SHP77 treated with DMSO at 0.1 percent for 48 hours (cell line): ENCODE results near the gene TKFC.
A peak's percentile ranks its signal among the peaks of the same experiment; 100 is the strongest.

Experiments
- DNase-seq: peaks from one replicate; lab custom pipeline; 2025; lab: John Stamatoyannopoulos, UW

TKFC gene, protein sequence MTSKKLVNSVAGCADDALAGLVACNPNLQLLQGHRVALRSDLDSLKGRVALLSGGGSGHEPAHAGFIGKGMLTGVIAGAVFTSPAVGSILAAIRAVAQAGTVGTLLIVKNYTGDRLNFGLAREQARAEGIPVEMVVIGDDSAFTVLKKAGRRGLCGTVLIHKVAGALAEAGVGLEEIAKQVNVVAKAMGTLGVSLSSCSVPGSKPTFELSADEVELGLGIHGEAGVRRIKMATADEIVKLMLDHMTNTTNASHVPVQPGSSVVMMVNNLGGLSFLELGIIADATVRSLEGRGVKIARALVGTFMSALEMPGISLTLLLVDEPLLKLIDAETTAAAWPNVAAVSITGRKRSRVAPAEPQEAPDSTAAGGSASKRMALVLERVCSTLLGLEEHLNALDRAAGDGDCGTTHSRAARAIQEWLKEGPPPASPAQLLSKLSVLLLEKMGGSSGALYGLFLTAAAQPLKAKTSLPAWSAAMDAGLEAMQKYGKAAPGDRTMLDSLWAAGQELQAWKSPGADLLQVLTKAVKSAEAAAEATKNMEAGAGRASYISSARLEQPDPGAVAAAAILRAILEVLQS

DNA sequence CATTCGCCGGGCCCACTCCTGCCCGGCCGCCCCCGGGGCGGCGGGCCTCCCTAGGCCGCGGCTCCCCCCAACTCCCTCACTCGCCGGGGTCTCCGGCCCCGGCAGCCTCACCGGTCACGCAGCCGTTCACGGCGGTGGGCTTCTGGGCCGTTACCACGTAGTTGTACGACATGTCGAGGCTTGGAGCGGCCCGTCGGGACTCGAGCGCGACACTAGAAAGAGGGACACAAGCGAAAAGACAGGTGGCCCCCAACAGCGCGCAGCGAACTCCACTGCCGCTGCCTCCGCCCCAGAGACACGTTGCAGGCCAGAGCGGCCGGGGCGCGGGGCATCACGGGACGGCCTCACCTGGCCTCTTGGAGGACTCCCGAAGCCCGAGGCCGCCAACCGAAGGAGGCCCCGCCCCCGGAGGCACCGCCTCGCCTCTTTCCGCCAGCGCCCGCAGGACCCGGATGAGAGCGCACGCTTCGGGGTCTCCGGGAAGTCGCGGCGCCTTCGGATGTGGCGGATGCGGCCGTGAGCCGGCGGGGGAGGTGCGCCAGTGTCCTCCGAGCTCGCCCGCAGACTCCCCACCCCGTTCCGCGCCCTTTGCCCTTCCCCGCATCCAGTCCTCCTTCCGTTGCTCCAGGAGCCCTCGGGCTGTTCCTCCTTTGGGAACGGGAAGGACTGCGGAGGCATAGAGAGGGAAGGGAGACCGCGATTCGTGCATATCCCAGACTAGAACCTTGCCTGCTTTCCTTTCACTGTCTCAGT, at the start of gene TKFC, which contains the start of gene DDB1:
TSS of gene TKFC (plus strand) at position 432 of the 753 bp plus-strand sequence. CDS start 1,501 bp downstream, outside the sequence.
TSS of gene DDB1 (minus strand) at position 309 of the 753 bp plus-strand sequence. CDS start at position 172, 137 bp downstream.
- peak; percentile 81 for DNase-seq

DNA sequence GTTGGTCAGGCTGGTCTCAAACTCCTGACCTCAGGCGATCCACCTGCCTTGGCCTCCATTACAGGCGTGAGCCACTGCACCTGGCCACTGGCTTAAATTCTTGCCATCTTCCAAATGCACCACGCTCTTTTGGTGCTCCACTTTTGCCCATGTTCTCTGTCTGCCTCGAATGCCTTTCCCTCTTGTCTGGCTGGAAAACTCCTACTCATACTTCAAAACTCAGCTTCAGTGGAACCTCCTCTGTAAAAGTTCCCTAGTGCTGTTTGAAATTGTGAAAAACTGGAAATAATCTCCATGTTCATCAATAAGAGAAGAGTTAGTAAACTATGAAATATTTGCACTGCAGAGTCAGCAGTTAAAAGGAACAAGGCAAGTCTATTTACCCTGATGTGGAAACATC, 49.4 kb upstream of the TKFC start:
- no peak for DNase-seq

DNA sequence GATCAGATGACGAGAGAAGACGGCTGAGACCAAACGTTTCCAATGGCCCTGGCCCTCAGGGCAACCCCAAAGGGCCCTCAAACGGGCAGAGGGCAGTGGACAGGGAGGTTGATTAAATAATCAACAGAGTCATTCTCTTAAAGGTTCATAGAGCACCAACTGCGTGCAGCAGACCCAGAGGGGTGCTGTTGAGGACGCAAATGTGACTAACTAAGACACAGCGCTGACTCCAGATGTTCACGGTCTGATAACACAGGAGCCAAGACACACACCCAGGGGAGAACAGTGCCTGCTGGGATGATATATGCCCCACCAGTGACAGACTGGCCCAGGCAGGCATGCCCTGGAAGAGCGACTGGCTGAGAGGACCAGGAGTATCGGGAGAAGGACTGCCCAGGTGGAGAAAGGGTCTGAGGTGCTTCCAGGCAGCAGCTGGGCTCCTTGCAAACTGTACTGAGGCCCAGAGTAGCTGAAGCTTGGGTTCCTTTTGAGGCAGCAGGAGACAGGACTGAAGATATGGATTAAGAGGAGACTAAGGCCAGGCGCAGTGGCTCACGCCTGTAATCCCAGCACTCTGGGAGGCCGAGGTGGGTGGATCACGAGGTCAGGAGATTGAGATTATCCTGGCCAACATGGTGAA, 45.6 kb upstream of the TKFC start:
- no peak for DNase-seq

DNA sequence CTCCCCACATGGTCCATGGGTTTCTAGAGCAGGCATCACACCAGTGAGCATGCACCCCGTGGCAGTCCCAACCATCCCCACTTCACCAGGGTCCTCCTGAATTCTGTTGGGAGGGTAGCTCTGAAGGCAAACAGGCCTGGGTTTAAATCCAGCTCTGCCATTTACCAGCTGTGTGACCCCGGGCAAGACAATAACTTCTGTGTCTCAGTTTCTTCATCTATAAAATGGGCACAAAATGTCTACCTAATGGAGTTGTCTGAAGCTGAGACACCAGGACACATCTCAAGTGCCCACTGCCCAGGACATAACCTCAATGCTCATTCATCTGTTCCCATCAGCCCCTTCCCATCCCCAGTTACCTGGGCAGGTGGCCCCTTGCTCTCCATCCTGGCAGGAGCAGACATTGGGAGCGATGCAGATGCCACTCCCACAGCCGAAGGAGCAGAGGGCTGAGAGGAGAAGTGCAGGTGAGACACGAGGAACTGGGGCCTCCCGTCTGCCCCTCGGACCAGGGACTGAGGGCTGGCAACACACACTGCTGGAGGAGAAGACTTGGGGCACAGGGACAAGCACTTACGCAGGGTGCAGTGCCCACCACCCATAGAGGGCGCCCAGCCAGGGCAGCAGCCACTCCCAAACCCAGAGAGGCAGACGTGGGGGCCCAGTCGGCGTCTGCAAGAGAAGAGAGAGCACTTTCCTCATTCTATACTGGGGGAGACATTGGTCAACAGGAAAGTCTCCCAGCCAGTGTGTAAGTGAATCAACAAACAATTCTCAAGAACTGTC, 41.9 kb upstream of the TKFC start:
- no peak for DNase-seq

DNA sequence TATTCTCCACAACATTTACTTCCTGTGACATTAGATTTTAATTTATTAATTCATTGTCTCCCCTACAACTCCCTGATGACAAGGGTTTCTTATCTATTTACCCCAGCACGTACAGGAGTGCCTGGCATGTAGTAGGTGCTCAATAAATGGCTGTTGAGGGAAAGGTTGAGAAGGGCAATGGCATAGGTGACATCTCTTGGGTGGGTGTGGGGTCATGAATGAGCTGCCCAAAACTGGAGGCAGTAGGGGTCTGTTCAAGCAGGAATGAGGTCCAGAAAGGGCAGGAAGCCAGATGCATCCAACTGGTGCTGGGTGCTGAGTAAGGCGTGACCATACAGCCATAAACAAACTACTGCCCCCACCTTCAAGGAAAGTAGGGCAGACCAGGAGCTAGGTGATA, 40.7 kb upstream of the TKFC start:
- no peak for DNase-seq

DNA sequence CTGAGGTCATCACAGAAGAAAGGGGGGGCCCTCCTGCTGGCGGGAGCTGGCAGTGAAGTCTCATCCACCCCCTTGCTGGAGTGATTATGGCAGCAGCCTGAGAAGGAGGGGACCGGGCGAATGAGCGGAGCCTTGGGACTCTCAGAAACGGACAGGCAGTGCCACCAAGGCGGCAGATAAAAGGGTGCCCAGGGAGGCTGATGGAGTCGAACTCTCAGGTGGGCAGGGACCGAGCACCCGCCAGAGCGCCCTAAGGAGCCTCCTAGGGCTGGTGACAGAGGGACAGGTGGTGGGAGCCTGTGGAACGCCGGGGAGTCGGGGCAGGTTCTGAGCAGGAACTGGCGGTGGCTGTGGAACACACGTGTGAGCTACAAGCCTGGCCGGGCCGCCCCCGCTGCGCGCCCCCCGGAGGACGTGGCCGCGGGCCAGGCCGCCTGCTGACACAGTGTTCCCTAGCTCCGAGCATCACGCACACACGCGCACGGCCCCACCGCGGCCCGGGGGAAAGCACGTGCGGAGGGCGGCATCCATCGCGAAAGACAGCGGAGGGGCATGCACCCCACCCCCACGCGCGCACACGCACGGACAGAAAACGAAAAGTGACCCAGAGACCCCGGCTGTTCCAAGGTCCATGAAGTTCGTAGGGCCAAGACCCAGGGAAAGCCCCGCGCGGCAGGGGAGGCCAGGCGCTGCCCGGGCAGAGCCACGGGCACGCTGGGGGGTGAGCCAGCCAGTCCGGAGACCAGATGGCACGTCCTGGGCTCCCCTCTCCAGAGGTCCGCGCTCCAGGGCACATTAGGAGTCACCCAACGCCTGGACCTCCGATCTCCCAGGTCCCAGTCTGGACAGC, 38.9 kb upstream of the TKFC start:
- DNase-seq: no peak

DNA sequence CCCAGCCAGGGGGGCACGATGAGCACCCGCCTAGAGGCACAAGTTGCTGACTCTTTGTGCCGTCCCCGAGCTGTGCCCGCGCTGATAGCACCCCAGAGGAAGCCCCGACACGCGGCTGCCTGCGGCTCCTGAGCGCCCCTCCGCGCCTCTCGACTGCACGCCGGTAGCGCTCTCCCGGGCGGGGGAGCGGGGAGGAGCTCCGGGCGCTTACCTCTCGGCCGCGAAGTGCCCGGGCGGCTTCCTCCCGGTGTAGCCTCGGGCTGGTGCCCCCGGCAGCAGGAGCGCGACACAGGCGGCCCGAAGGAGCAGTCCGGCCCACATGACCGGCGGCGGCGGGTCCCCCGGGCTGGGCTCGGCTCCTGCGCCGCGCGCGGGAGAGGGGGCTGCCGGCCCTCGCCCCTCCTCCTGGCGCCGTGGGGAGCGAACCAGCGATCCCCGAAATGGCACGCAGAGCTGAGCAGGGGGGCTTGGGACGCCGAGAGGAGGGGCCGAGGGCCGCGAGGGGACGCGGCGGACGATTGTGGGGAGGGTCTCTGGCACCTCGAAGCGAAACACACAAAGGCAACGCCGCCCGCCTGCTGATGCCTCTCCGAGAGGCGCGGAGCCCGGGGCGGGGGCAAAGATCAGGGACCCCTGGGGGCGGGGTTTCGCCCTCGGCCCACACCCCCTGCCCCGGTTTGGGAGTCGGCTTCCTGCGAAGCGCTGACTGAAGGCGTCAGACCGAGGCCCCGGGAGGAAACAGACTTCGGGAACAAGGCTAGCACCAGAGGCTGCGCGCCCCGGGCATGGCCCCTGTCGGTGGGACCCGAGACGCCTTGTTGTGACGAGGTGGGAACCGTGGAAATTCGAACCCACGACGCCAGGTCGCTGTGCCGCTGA, 38.1 kb upstream of the TKFC start, which contains the start of gene VWCE:
TSS of gene VWCE (minus strand) at position 600 of the 879 bp plus-strand sequence. CDS start at position 321, 279 bp downstream.
- no peak for DNase-seq

DNA sequence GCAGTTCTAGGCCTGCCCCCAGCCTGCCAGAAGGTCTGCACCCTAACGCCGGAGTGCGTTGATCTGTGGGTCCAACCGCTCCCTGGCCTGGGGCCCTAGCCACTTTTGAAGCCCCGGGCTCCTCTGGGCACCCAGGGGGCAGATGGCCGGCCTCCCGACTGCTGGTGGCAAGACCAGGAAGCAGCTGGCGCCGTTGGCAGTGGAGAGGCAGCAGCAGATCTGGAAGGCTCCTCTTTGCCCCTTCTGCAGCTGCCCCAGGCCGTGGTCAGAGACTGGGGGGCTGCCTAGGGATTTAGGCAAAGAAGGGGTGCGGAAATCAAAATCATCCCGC, 37.5 kb upstream of the TKFC start:
- no peak for DNase-seq

DNA sequence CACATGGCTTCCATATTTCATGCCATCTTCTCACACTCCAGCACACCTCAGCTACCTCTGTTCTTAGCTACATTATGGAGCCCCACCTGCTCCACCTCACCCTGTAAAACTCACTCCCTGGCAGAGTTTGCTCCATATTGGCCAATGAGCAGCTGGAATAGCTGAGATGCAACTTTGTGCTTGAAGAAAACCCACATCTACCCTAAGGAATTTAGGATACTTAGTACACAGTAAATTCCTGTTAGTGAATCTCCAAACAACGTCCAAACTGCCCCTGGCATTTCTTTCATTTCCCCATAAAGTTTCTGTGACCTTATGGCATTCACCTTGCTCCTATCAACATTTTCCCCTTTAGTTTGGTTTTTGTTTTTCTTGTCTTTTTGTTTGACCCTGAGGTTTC, 35.7 kb upstream of the TKFC start:
- DNase-seq: no peak

DNA sequence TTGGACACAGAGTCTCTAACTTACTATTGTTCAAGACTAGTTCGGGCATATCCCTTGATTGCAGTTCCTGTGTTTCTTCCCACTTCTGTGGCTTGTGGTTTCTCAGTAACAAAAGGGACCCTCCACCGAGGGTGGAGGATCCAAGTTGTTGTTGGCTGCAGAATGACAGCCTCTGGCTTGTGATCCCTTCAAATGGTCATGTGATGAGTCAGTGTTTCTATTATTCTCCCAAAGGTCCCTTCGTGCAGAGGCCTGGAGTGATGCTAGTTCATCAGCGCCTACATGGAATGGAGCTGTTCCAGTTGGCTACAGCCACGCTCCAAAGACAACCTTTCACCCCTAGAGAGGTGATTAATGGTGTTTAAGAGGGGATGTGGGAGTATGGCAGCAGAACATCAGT, 35.3 kb upstream of the TKFC start:
- no peak for DNase-seq

DNA sequence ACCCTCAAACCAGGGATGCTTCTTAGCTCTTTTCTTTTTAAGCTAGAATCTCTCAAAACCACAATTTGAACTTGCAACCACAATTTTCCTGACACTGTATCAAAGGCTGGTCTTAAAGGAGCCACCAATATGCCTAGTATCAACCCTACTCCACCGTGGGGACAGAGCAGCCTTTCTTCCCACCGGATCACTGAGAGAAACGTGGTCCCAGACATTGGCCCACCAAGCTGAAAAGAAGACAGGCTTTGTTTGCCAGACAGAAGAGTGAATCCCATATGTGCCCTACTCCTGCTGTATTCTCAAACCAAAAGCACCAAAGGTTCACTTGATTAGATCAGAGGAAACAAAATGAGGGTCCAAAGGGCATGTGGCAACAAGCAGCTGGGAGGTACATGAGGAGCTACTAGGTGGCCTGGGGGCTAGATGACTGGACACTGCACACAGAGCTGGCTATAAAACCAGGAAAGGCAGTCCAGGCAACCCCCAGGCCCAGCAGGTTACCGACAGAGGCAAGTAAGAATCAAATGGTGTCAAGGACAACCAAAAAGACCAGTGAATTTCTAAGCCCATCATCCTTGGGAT, 34.3 kb upstream of the TKFC start:
- no peak for DNase-seq

DNA sequence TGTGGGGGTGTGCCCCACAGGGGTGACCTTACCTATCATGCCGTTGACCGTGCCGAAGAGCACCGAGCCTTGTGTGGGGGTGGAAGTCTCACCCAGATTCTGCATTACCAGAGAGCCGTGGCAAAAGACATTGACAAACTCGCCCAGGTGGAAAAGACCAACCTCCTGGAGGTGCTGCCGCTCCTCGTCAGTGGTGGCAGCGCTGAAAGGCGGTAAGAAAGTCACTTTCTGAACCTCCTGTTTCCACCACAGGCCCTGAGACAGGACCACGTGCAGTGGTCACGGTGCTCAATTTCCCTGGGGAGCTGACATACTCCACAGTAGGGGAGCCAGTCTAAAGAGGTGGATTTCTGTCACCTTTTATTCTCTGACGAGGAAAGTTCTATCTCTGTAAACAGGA, 30.5 kb upstream of the TKFC start:
- no peak for DNase-seq

DNA sequence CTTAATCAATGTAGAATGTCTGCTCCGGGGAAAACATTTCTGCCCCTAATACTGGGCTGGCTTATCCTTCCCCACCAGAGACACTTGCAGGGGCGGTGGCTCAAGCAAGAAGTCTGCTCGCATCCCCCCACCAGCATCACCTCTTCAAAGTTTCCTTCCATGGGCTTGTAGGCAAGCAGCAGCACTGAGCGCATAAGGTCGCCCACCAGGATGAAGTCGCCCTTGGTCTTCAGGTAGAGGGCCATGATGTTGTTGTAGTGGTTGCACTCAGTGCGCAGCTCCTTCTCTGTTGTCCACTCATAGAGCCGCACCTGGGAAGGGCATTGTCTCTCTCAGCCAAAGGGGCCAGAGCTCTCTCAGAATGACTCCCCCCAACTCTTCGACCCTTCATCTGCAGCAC, 29.3 kb upstream of the TKFC start:
- no peak for DNase-seq

DNA sequence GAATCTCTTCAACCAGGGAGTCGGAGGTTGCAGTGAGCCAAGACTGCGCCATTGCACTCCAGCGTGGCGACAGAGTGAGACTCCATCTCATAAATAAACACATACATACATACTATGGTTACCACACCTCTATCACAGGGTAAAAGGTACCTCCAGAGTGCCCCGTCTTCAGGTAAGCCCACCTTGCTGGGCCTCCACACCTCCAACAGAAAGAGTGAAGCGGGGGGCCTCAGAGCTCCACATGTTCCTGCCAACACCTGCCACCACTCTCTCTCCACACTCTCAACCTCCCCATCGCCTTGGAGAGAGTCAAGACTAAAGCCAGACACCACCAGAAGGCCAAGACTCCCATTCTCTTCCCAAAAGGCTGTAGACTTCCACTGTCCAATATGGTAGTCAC, 27.6 kb upstream of the TKFC start:
- no peak for DNase-seq

DNA sequence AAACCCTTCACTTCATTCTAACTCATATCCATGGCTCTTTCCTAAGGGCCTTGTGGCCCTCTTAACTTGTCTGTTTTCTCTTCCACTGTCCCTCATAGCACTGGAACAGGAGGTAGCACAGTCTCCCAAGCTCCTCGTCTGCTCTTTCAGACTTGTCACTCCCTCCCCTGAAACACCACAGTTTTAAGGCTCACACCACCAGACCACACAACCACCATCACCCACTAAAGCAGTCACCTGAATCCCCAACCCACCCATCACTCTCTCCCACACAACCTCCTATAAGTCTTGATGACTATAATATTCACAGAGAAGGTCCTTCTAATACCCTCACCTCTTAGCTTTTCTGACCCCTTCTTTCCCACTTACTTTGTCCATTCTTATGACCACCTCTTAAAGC, 26.8 kb upstream of the TKFC start:
- no peak for DNase-seq

DNA sequence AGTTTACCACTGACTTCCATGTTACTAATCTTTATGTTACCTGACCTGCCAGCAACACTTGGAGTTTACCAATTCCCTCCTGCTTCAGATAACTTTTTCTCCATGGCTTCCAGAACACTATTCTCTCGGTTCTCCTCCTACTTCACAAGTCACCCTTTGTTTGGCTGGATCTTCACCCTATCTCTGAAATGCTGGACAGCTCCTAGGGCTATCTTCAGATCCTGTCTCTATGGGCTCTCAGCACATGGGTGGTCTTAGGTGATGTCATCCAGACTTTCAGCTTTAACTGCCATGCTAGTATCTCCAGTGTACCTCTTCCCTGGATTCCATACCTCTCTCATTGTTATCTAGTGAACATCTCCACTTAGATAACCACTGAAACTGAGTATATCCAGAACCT, 25.7 kb upstream of the TKFC start:
- DNase-seq: no peak

DNA sequence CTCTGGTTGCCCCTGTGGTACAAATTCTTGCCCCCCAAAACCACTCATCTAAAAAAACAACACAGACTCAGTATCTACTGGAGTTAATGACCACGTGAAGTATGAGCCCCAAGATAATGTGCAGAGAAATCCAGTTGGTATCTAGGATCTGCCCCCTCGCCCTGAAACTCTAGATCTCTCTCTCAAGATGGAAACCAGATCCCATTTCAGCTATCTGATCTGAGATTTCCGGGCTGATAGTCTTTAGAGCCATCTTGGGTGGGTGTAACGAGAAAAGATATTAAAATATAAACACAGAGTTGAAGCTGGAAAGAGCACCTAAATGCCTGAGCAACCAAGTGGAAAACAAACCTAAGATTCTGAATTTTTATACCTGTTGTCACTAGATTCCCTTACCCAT, 23.9 kb upstream of the TKFC start:
- no peak for DNase-seq

DNA sequence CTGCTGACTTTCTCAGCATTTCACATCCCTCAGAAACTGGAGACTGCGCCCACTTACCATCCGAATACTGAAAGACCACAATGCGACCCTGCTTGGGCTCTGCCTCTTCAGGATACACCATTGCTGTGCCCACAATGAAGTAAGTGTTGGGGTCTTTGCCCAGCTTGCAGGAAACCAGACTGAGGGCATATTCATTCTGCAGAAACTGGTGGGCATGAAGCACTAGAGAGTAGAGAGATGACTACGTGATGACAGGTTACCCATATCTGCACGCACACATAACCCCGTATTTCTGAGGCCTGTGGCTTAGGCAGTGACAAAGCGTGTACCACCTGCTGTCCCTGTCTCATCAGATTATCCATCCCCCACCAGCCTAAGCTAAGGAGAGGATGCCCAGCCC, 23.3 kb upstream of the TKFC start:
- no peak for DNase-seq

DNA sequence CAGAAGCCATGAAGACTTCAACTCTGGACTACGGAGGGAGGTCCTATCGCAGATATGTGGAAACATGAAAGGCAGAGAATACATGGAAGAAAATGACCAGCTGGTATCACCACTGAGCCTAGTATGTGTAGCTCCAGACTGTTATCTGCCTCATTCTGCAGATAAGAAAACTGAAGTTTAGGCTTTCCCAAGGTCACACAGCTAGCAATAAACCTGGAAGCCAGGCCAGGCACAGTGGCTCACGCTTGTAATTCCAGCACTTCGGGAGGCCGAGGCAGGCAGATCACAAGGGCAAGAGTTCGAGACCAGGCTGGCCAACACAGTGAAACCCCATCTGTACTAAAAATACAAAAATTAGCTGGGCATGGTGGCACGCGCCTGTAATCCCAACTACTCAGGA, 22.3 kb upstream of the TKFC start:
- no peak for DNase-seq
